Measurements from ENCODE around the gene HSPA8. TPM values are rescaled to one million over a fixed set of nuclear protein-coding genes. Genes with fewer than 3 reads are reported as not detected.

HSPA8 gene
- total and polyA plus RNA-seq, 7 donors = 1,127 to 3,112 (median 1,617) TPM

DNA sequence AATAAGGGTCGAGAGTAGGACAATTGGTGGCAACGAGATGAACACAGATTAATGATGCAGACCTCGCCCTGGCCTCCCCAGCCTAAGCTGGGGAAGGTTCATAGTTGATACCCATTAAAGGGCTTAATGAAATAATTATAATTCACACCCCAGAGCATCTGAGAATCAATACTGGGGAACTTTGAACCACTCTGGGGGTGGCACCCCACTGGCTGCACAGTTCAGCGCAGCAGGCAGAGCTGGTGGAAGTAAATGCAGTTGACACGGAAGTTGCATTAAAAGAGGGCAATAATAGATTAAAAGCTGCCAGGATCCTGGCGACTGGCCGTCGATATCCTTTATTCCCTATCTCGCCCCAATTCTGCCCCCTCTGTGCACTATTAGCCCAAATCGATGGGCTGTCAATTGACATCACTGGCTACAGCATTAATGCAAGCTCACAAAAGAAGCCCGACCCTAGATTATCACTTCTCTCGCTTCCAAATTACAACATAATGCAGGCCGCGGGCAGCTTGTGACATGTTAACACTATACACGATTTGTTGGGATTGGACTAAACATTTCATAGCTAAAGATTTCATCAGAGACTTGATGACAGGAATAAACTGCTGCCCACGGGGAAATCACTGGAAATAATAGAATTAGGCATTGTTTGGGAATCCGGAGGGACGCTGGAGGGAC is 14.5 kb downstream of the HSPA8 start:
- H3K9me3 ChIP-seq = no peaks in the 10 kb centered on the region
- no peaks in the 10 kb centered on the region for H3K4me1 ChIP-seq
- no peak for ATAC-seq
- intact Hi-C loops (cut with DNase I) = no loop called here
- no peak overlapping the region for H3K27ac ChIP-seq
- TF ChIP-seq CTCF (IDR thresholded peaks at IDR 0.05) = no peak
- no peak overlapping the region for H3K4me3 ChIP-seq
- no peaks in the 10 kb centered on the region for H3K27me3 ChIP-seq (ENCODE audit: insufficient read depth in 3 of 3, low read length in 2 of 3)
- peaks cover 0 to under 1% of the 10 kb centered on the region in 2 donors for H3K36me3 ChIP-seq (ENCODE audit: insufficient read depth in 1 of 2, low read depth in 1 of 2)
- no peak for DNase-seq
- WGBS, 3 donors = 80 to 82% (median 82%) methylated on average over 18 of the region's 18 CpGs

DNA sequence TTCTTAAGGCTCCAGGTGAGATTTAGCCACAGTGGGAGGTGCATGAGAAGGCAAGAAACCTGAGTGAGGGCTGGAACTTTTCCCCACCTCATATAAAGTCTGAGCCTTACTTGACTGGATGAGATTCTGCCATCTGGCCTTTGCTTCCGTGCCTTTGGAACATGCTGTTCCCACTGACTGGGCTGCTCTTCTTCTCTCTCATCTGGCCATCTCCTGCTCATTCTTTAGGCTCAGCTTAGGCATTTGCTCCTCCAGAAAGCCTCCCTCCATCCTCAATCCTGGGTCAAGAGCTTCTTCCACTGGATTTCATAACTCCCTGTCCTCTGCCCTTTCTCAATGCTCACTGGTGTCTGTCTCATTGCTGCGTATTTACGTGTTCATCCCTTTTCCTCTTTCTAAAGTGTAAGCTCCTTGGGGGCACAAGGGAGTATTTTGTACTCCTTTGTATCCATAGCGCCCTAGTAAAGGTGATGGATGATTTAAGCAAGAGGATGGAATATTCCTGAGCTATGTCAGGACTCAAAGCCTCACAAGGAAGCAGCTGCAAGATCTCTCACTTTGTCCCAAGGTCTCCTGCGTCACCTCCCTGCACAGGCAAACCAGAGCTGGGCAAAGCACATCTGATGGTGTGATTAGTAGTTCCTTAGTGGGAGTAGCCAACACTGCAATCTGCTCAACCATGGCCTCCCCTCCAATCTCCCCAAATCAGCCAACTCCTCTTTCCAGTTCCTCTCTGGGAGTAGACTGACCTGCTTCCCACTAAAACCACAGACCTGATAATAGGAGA is 15.3 kb downstream of the HSPA8 start:
- 76 to 77% (median 77%) methylated on average over 5 of the region's 5 CpGs for WGBS, 3 donors
- Histone ChIP-seq H3K4me3 (no peak overlapping the region), H3K9me3 (no peaks in the 10 kb centered on the region), H3K27ac (no peak overlapping the region), H3K36me3 (ENCODE audit: insufficient read depth in 1 of 2, low read depth in 1 of 2) (no peaks in the 10 kb centered on the region), H3K4me1 (no peaks in the 10 kb centered on the region), H3K27me3 (ENCODE audit: insufficient read depth in 3 of 3, low read length in 2 of 3) (no peaks in the 10 kb centered on the region)
- ATAC-seq = no peak
- intact Hi-C loops (cut with DNase I) = no loop called here
- no peak for TF ChIP-seq CTCF (IDR thresholded peaks at IDR 0.05)
- no peak for DNase-seq

GRCh38 chr11:123045101-123045500 is 16.8 kb downstream of the HSPA8 start:
- intact Hi-C loops (cut with DNase I) = no loop called here
- H3K4me3 ChIP-seq = no peak overlapping the region
- H3K27ac ChIP-seq = no peak overlapping the region
- no peak for ATAC-seq
- TF ChIP-seq CTCF (IDR thresholded peaks at IDR 0.05) = no peak
- H3K36me3 ChIP-seq (ENCODE audit: insufficient read depth in 1 of 2, low read depth in 1 of 2) = no peaks in the 10 kb centered on the region
- H3K4me1 ChIP-seq = no peaks in the 10 kb centered on the region
- WGBS, 3 donors = 91 to 92% (median 92%) methylated on average over 1 of the region's 1 CpG
- H3K27me3 ChIP-seq (ENCODE audit: insufficient read depth in 3 of 3, low read length in 2 of 3) = no peaks in the 10 kb centered on the region
- no peak for DNase-seq
- no peaks in the 10 kb centered on the region for H3K9me3 ChIP-seq

DNA sequence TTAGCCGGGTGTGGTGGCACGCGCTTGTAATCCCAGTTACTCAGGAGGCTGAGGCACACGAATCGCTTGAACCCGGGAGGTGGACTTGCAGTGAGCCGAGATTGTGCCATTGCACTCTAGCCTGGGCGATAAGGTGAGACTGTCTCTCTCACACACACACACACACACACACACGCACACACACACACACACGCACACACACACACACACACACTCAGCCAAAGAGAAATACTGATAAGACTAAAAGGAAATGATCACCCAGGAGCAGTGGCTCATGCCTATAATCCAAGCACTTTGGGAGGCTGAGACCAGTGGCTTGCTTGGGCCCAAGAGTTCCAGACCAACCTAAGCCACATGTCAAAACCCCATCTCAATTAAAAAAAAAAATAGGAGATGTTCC is 20.8 kb downstream of the HSPA8 start:
- DNase-seq = no peak
- WGBS, 3 donors = 89 to 96% (median 96%) methylated on average over 10 of the region's 10 CpGs
- H3K4me3 ChIP-seq = no peak overlapping the region
- no peaks in the 10 kb centered on the region for H3K36me3 ChIP-seq (ENCODE audit: insufficient read depth in 1 of 2, low read depth in 1 of 2)
- intact Hi-C loops (cut with DNase I) = no loop called here
- no peak for TF ChIP-seq CTCF (IDR thresholded peaks at IDR 0.05)
- no peak for ATAC-seq
- H3K27me3 ChIP-seq (ENCODE audit: insufficient read depth in 3 of 3, low read length in 2 of 3) = no peaks in the 10 kb centered on the region
- H3K4me1 ChIP-seq = no peaks in the 10 kb centered on the region
- H3K27ac ChIP-seq = no peak overlapping the region
- H3K9me3 ChIP-seq = no peaks in the 10 kb centered on the region

All from psoas muscle (tissue), 8 donors.